NCI-H82 treated with DMSO at 0.1 percent for 48 hours (cell line): ENCODE data around the gene ATRIP.
"Not testable (repeated sequence)": the region's sequence is repeated elsewhere in the genome, so short reads cannot be mapped to it uniquely, and the experiment has no call there.

Source experiments
- DNase-seq: peaks from one replicate; lab custom pipeline; 2025; ENCODE audit not compliant: unreplicated experiment; lab: John Stamatoyannopoulos, UW

Gene ATRIP

DNA sequence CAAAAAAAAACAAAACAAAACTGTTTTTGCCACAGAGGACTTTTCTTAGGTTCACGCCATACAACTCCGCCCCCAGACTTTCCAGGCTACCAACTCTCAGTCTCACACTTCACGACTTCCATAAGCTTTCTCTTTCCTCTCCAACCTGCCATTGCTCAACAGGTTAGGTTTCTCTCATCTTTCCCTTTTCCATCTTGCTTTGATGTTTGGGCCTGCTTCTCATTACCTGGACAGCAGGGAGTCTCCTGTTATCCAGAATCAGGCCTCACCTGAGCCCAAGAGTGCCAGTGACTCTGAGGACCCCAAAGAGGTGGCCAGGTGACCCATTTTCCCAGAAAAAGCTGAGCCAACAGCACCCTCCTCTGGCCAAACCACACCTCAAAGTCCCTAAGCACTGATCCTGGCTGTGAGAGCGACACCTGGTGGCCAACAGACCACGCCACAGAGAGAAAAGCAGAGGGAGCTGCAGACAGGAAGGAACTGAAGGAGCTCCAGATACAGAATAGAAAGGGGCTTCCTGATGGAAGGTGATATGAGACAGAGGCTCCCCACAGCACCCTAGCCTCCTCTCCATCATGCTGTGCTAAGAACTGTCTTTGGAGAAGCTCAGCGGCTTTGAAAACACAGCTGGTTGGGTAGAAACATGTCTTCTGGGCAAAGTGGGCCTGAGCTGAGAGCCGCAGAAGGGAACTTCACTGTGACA lies 10.6 kb upstream of the ATRIP start:
- peak; percentile 74 for DNase-seq

- DNase-seq: no peak
These were observed 10.1 kb upstream of the ATRIP start for GRCh38 chr3:48436477-48436787.

DNA sequence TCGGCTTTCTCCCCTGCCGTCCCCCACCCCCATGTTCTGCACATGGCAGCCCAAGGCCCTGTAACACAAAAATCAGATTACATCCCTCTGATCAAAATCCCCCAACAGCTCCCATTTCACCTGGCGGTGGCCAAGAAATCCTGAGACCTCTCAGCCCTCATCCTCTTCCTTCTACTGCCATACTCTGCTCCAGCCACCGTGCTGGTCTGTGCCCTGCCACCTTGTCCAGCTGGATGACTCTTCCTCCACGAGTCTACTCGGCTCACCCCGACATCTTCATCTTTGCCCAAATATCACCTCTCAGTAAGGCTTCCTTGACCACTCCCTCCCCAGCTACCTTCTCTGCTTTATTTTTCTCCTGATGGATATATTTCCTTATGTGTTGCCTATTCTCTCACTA lies 9.7 kb upstream of the ATRIP start:
- no peak for DNase-seq

DNA sequence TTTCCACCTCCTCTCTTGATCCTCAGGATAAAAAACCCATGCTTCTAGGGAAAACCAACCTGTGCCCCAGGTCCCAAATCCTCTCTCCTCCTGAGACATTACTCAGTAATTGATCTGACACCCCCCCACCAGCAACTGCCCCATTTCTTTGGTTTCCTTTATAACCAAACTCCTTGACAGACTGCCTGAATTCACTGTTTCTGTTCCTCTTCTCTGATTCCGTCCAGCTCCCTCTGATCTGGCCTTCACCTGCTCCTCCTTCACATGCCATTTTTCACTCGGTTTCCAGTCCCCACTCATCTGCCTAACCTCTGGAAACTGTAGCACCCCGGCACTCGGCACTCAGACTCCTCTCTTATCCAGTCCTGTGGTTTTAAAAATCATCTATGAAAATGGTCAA lies 8.7 kb upstream of the ATRIP start:
- DNase-seq: no peak

- peak; percentile 89 for DNase-seq
These were observed 6.5 kb upstream of the ATRIP start, which contains the start of the genes CCDC51 and TMA7 for GRCh38 chr3:48439820-48440589. Gene CCDC51, minus strand, starts transcription at chr3:48440119. Its CDS starts 4,991 bp downstream, at chr3:48435128. Gene TMA7, plus strand, starts transcription at chr3:48440257. Its CDS starts 40 bp downstream, at chr3:48440297.

DNA sequence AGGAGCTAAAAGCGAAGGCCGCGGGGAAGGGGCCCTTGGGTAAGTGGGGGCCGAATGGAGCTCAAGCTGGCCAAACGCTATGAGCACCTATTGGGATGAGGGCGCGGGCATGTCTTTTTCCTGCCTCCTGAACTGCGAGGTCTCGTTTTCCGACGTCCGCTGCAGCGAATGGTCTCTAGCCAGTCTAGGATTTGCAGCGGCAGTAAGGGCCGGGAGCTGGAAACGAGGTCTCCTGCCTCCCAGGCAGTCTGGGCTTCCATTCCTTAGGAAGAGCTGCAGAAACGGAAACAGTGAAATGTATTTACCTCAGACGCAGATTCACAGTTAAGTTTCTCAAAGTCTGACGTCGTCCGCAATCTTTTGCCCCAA lies 6.0 kb upstream of the ATRIP start:
- DNase-seq: no peak

- peak; percentile 79 for DNase-seq
These were observed 4.6 kb upstream of the ATRIP start for GRCh38 chr3:48441940-48442339.

DNA sequence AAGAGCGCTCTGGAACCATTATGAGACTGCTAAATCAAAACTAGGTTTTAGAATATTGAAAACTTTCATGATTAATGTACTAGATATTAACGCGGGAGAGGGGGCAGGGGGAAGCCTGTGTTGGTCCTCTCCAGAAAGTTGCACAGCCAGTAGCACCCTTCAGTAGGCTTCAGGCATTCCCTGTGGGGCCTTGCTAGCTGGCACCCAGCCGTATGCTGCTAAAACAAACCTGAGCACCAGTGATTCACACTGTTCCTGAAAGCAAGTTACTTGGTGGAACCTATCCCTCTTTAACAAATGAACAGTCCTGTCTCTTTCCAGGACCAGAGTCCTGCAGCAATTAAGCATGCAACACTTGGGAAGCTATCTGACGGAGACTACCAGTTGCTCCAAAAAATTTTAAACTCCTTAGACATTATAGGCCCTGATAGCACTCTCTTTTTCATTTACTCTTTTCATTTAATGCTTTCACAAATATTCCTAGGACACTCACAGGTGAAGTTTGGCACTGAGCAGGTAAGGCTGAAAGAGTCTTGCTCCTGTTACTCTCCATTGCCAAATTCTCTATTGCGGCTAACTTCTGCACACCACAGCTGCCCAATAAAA lies 1.2 kb upstream of the ATRIP start:
- DNase-seq: no peak

DNA sequence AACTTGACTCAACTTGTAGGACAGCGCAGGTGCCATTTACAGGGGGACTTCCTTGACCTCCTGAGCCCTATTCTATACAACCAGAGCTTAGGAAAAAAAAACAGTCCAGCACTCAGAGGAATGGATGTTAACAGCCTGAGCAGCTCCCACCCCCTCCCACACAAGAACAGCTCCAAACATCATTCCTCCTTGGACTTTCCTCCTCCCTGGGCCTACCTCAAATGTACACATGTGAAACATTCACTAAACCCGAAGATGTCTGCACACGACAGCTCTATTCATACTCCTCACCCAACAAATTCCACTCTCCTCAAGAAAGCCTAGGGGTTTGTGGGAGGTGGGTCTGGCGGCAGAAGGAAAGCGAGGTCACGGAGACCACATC lies 503 bp upstream of the ATRIP start:
- no peak for DNase-seq

DNA sequence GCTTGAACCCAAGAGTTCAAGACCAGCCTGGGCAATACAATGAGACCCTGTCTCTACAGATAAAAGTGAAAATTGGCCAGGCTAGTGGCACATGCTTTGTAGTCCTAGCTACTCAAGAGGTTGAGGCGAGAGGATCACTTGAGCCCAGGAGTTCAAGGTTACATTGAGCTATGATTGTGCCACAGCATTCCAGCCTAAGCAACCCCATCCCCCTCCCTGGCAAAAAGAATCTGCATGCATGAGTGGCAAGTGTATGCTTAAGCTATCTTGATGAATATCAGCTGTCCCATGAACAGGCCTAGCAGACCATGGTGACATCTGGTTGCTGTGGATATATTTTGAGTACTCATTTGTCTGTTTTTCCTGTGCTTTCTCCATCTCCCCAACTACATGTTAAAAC lies 4.7 kb downstream of the ATRIP start:
- DNase-seq: no peak

GRCh38 chr3:48456456-48456855 lies 9.9 kb downstream of the ATRIP start:
- no peak for DNase-seq

DNA sequence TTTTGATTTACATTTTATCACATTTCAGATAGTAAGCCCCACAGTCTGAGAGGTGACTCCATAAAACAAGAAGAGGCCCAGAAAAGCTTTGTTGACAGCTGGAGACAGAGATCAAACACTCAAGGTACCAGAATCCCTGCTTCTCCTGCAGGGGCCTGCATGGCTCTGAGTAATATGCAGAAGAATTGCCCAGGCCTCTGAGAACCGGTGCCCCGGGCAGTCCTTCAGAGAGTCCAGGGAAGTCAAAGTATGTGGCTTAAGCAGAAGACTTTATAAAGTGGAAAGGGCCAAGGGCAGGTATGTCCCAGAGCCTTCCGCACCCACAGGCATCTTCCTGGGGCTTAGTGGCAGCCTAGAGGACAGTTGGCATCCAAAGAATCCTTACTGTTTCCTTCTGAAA lies 12.8 kb downstream of the ATRIP start:
- no peak for DNase-seq

GRCh38 chr3:48459773-48460516 lies 13.4 kb downstream of the ATRIP start:
- DNase-seq: no peak

- no peak for DNase-seq
These were observed 14.0 kb downstream of the ATRIP start for GRCh38 chr3:48460517-48460902.

DNA sequence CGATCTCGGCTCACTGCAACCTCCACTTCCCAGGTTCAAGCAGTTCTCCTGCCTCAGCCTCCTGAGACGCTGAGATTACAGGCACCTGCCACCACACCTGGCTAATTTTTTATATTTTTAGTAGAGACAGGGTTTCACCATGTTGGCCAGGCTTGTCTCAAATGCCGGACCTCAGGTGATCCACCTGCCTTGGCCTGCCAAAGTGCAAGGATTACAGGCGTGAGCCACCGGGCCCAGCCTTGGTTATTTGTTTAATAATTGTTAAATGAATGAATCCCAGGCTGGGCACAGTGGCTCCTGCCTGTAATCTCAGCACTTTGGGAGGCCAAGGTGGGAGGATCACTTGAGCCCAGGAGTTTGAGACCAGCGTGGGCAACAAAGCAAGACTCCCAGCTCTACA lies 15.2 kb downstream of the ATRIP start:
- DNase-seq: not testable (repeated sequence)

DNA sequence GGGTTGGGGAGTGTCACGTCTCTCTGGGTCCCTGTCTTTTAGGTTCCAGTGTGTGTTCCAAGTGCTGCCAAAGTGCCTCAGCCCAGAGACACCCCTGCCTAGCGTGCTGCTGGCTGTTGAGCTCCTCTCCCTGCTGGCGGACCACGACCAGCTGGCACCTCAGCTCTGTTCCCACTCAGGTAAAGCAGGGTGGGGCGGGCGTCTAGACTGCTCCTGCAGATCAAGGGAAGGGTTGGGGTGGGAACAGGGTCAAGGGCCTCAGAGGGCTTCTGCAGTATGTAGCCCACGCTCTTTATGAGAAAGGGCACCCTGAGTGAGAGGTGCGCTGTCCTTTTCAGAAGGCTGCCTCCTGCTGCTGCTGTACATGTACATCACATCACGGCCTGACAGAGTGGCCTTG lies 17.2 kb downstream of the ATRIP start:
- no peak for DNase-seq

DNA sequence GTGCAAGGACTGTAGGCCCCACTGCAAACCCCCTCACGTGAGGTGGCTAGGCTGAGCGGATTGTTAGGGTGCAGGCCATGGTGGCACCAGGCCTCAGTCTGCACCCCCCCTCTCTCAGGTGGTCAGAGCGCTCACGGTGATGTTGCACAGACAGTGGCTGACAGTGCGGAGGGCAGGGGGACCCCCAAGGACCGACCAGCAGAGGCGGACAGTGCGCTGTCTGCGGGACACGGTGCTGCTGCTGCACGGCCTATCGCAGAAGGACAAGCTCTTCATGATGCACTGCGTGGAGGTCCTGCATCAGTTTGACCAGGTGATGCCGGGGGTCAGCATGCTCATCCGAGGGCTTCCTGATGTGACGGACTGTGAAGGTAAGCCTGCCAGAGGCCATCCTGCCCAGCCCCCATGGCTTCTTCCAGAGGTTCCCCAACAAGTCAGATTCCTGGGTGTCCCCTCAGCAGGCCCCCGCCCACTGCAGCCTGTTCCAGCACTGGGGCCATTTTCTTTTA lies 18.2 kb downstream of the ATRIP start:
- no peak for DNase-seq

- DNase-seq: no peak
These were observed 18.6 kb downstream of the ATRIP start for GRCh38 chr3:48465237-48465530.

- peak; percentile 61 for DNase-seq
These were observed 19.2 kb downstream of the ATRIP start for GRCh38 chr3:48465531-48466378.

DNA sequence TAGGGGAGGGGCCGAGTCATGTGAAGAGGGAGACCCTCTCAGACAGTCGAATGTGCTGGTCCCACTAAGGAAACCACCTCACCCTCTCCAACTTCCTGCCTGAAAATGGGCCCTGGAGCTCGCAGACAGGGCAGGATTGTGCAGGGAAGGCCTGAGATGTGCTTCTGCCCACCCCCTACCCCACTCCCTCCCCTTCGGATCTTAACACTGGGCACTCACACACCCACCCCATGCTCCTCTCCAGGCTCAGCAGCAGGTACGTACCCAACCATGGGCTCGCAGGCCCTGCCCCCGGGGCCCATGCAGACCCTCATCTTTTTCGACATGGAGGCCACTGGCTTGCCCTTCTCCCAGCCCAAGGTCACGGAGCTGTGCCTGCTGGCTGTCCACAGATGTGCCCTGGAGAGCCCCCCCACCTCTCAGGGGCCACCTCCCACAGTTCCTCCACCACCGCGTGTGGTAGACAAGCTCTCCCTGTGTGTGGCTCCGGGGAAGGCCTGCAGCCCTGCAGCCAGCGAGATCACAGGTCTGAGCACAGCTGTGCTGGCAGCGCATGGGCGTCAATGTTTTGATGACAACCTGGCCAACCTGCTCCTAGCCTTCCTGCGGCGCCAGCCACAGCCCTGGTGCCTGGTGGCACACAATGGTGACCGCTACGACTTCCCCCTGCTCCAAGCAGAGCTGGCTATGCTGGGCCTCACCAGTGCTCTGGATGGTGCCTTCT lies 20.0 kb downstream of the ATRIP start:
- no peak for DNase-seq
